ENCODE data around the gene SLC6A13. TPM values are rescaled to one million over a fixed set of nuclear protein-coding genes. Genes with fewer than 3 reads are reported as not detected.

SLC6A13 gene
- total and polyA plus RNA-seq, 2 donors (not counting 1 experiment from before 2014, with no cell fraction given) = 0.22 to 0.54 TPM

DNA sequence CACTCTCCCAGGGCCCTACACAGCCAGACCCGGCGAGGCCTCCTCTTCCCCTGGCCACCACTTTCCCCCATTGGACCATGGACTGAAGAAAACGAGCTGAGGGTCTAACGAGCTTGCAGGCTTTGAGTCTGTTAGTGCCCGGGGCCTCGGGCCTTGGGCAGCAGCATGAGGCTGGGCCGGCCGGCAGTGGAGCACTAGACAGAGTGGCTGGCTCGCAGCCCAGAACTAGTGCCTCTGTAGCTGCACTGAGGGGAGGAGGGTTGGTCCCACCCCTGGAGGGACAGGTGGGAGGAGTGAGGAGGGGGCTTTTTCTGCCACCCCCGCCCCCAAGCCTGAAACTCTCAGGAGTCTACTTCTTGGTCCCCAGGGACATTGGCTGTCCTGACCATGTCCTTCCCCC is 87.4 kb downstream of the SLC6A13 start:
- H3K9me3 Mint-ChIP-seq (ENCODE audit: insufficient read depth) = no peaks in the 10 kb centered on the region

DNA sequence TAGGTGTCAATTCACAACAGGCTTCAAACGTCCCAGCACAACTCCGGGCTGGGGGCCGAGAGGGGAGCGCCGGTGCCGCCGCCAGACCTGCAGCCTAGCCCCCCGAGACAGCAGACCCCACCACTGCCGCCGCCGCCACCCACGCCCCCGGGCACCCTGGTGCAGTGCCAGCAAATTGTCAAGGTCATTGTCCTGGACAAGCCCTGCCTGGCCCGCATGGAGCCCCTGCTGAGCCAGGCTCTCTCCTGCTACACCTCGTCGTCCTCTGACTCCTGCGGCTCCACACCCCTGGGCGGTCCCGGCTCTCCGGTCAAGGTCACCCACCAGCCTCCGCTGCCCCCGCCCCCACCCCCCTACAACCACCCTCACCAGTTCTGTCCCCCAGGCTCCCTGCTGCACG is 88.0 kb downstream of the SLC6A13 start:
- peaks cover 28% of the 10 kb centered on the region for H3K27me3 Mint-ChIP-seq

More for the DNA sequence above, 87.4 kb downstream of the SLC6A13 start:
- no peaks in the 10 kb centered on the region for H3K27me3 ChIP-seq (replicated peaks in 1 of 4; ENCODE audit: control extremely low read depth in 1 of 4, control insufficient read depth in 3 of 4, insufficient read depth in 4 of 4, low read length in 3 of 4)
- no peaks in the 10 kb centered on the region for H3K79me2 ChIP-seq (ENCODE audit: control insufficient read depth, insufficient read depth, low read length)
- DNase-seq (no peak), ATAC-seq (ENCODE audit: low read depth) (no peak)
- H3K4me2 ChIP-seq (replicated peaks; ENCODE audit: low read depth, low read length, poor library complexity, severe bottlenecking) = no peak overlapping the region
- H3K4me3 ChIP-seq (ENCODE audit: control extremely low read depth in 1 of 5, extremely low read depth in 1 of 5, insufficient read depth in 1 of 5, low read depth in 2 of 5, low read length in 4 of 5) = no peak overlapping the region
- H3K4me1 Mint-ChIP-seq = peaks cover 5% of the 10 kb centered on the region
- H4K20me1 ChIP-seq (ENCODE audit: control insufficient read depth, insufficient read depth, low read length, poor library complexity, severe bottlenecking) = no peaks in the 10 kb centered on the region
- ChIA-PET CTCF (no interaction called here), POLR2A (no interaction called here)
- intact Hi-C loops (cut with micrococcal nuclease) = no loop called here
- 85% methylated on average over 9 of the region's 10 CpGs for WGBS (ENCODE audit: insufficient coverage)
- peaks cover 0 to 1% of the 10 kb centered on the region in 2 donors for H3K4me1 ChIP-seq (ENCODE audit: control insufficient read depth in 2 of 2, insufficient read depth in 2 of 2, low read length in 2 of 2)
- no peak overlapping the region for H3K4me3 Mint-ChIP-seq
- no peaks in the 10 kb centered on the region for H3K36me3 ChIP-seq (replicated peaks in 1 of 2; ENCODE audit: control extremely low read depth in 1 of 2, control insufficient read depth in 1 of 2, extremely low read depth in 1 of 2, insufficient read depth in 2 of 2, low read length in 1 of 2)
- H3K27ac ChIP-seq (ENCODE audit: low read length in 2 of 2) = no peak overlapping the region
- no peak overlapping the region for H2AFZ ChIP-seq (ENCODE audit: insufficient read depth, low read depth, low read length, poor library complexity, severe bottlenecking)
- H3K27me3 Mint-ChIP-seq = peaks cover 29% of the 10 kb centered on the region
- no peak overlapping the region for H3K27ac Mint-ChIP-seq
- H3K9ac ChIP-seq (ENCODE audit: low read length) = no peak overlapping the region
- no peak for TF ChIP-seq EZH2 (IDR thresholded peaks at IDR 0.05; ENCODE audit: borderline replicate concordance, insufficient read depth, low read depth, low read length, poor library complexity, severe bottlenecking)
- TF ChIP-seq, protein P1, sequence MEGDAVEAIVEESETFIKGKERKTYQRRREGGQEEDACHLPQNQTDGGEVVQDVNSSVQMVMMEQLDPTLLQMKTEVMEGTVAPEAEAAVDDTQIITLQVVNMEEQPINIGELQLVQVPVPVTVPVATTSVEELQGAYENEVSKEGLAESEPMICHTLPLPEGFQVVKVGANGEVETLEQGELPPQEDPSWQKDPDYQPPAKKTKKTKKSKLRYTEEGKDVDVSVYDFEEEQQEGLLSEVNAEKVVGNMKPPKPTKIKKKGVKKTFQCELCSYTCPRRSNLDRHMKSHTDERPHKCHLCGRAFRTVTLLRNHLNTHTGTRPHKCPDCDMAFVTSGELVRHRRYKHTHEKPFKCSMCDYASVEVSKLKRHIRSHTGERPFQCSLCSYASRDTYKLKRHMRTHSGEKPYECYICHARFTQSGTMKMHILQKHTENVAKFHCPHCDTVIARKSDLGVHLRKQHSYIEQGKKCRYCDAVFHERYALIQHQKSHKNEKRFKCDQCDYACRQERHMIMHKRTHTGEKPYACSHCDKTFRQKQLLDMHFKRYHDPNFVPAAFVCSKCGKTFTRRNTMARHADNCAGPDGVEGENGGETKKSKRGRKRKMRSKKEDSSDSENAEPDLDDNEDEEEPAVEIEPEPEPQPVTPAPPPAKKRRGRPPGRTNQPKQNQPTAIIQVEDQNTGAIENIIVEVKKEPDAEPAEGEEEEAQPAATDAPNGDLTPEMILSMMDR (IDR thresholded peaks at IDR 0.05) = no peak
- H3K9me3 ChIP-seq (ENCODE audit: control extremely low read depth in 1 of 3, control insufficient read depth in 2 of 3, insufficient read depth in 1 of 3, low read length in 2 of 3) = no peaks in the 10 kb centered on the region

More for the DNA sequence above, 88.0 kb downstream of the SLC6A13 start:
- Histone ChIP-seq H3K4me2 (replicated peaks; ENCODE audit: low read depth, low read length, poor library complexity, severe bottlenecking) (no peak overlapping the region), H3K27me3 (replicated peaks in 1 of 4; ENCODE audit: control extremely low read depth in 1 of 4, control insufficient read depth in 3 of 4, insufficient read depth in 4 of 4, low read length in 3 of 4) (no peaks in the 10 kb centered on the region), H3K9me3 (ENCODE audit: control extremely low read depth in 1 of 3, control insufficient read depth in 2 of 3, insufficient read depth in 1 of 3, low read length in 2 of 3) (no peaks in the 10 kb centered on the region), H3K9ac (ENCODE audit: low read length) (no peak overlapping the region), H3K36me3 (replicated peaks in 1 of 2; ENCODE audit: control extremely low read depth in 1 of 2, control insufficient read depth in 1 of 2, extremely low read depth in 1 of 2, insufficient read depth in 2 of 2, low read length in 1 of 2) (no peaks in the 10 kb centered on the region), H3K4me1 (ENCODE audit: control insufficient read depth in 2 of 2, insufficient read depth in 2 of 2, low read length in 2 of 2) (no peaks in the 10 kb centered on the region), H2AFZ (ENCODE audit: insufficient read depth, low read depth, low read length, poor library complexity, severe bottlenecking) (no peak overlapping the region), H3K4me3 (ENCODE audit: control extremely low read depth in 1 of 5, extremely low read depth in 1 of 5, insufficient read depth in 1 of 5, low read depth in 2 of 5, low read length in 4 of 5) (no peak overlapping the region), H3K27ac (ENCODE audit: low read length in 2 of 2) (no peak overlapping the region), H3K79me2 (ENCODE audit: control insufficient read depth, insufficient read depth, low read length) (no peaks in the 10 kb centered on the region), H4K20me1 (ENCODE audit: control insufficient read depth, insufficient read depth, low read length, poor library complexity, severe bottlenecking) (no peaks in the 10 kb centered on the region)
- no peaks in the 10 kb centered on the region for H3K4me1 Mint-ChIP-seq
- DNase-seq = no peak
- CTCF ChIA-PET = no interaction called here
- no peak for ATAC-seq (ENCODE audit: low read depth)
- TF ChIP-seq EZH2 (IDR thresholded peaks at IDR 0.05; ENCODE audit: borderline replicate concordance, insufficient read depth, low read depth, low read length, poor library complexity, severe bottlenecking) = no peak
- TF ChIP-seq, protein P1 (IDR thresholded peaks at IDR 0.05) = no peak
- no peak overlapping the region for H3K4me3 Mint-ChIP-seq
- H3K27ac Mint-ChIP-seq = no peak overlapping the region
- H3K9me3 Mint-ChIP-seq (ENCODE audit: insufficient read depth) = no peaks in the 10 kb centered on the region
- WGBS (ENCODE audit: insufficient coverage) = 85% methylated on average over 22 of the region's 23 CpGs
- POLR2A ChIA-PET = no interaction called here
- intact Hi-C loops (cut with micrococcal nuclease) = no loop called here

Data from B cell (primary cell).